Stomach (tissue), 4 donors: ENCODE results near the gene ASAP2.

Source experiments
- POLR2A ChIP-seq, 4 donors: fragments of 450-650 bp; IDR thresholded peaks; one replicate each; pipeline ENCODE4 v1.6.1; 2016; ENCODE audit warnings: antibody characterized with exemption in 4 of 4, control low read depth in 2 of 4, mild to moderate bottlenecking in 1 of 4, moderate library complexity in 1 of 4
- TF ChIP-seq, protein P1 (sequence below), 7 experiments: fragments of 450-650 bp in 4 of 7; fragments of 200-600 bp in 3 of 7; sonication (generic) in 3 of 7; IDR thresholded peaks; one replicate each; pipeline ENCODE4 v1.5.1; 2016 to 2019; ENCODE audit warnings: antibody characterized with exemption in 7 of 7, control low read depth in 2 of 7, mild to moderate bottlenecking in 1 of 7

DNA sequence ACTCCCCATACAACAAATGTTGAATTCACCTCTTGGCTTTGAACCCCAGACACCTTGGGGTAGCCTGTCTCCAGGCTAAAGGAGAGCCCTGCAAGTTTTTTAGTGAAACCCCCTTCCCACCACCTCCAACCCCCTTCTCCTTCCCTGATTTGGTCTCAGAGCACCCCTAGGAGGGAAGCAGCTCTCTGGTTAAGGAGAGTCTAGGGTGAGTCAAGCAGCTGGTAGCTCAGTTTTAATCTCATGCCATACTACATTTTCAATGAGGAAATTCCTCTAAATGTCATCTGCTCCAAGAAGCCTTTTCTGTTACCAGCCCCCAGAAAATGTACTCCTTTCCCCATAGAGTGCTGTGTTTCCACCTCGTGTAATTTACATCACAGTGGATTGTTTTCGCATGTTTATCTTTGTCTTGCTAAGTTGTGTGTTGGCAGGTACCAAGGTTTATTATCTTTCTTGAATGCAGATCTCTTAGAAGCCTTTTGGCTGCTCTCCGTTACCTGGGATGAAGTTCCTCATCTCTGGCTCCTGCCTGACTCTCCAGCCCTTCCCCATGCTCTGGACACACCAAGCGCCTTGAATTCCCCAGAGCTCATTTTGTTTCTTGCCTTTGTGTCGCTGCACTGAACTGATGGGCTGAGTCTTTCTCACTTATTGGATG is 82.2 kb downstream of the ASAP2 start:
- TF ChIP-seq, protein P1, sequence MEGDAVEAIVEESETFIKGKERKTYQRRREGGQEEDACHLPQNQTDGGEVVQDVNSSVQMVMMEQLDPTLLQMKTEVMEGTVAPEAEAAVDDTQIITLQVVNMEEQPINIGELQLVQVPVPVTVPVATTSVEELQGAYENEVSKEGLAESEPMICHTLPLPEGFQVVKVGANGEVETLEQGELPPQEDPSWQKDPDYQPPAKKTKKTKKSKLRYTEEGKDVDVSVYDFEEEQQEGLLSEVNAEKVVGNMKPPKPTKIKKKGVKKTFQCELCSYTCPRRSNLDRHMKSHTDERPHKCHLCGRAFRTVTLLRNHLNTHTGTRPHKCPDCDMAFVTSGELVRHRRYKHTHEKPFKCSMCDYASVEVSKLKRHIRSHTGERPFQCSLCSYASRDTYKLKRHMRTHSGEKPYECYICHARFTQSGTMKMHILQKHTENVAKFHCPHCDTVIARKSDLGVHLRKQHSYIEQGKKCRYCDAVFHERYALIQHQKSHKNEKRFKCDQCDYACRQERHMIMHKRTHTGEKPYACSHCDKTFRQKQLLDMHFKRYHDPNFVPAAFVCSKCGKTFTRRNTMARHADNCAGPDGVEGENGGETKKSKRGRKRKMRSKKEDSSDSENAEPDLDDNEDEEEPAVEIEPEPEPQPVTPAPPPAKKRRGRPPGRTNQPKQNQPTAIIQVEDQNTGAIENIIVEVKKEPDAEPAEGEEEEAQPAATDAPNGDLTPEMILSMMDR (IDR thresholded peaks at IDR 0.05), result no peak
- no peak for TF ChIP-seq POLR2A (IDR thresholded peaks at IDR 0.05)
